Erythroblast (primary cell): ENCODE measurements around the gene PPM1J.

ENCODE experiments used
- GATA1 ChIP-seq: IDR thresholded peaks from 2 replicates; pipeline ENCODE4 v1.6.1; 2011; ENCODE audit warnings: low read depth, mild to moderate bottlenecking, control low read depth, low read length, moderate library complexity
- POLR2A ChIP-seq: IDR thresholded peaks from 2 replicates; pipeline ENCODE4 v1.6.1; 2011; ENCODE audit warnings: mild to moderate bottlenecking, low read length

GRCh38 chr1:112710159-112710558 lies 5.0 kb downstream of the PPM1J start:
- TF ChIP-seq POLR2A (no peak), GATA1 (no peak)
